ENCODE data around the gene C1QTNF8.

The C1QTNF8 gene

DNA sequence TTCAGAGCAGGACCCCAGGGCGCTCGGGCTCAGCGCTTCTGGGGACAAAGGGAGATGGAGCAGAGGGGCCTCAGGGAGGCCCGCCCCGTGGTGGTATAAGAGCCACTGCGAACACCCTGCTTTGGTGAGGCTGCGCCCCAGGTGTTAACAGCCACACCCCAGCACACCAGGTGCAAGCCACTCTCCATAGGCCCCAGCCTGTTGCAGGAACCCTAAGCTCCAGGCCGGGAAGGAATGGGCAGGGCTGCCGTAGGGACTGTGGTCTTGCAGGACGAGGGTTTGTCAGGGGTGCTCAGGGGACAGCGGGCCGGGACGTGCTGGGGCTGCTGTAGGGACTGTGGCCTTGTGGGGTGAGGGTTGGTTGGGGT, 40.5 kb downstream of the C1QTNF8 start:
- DNase-seq: no peak

DNA sequence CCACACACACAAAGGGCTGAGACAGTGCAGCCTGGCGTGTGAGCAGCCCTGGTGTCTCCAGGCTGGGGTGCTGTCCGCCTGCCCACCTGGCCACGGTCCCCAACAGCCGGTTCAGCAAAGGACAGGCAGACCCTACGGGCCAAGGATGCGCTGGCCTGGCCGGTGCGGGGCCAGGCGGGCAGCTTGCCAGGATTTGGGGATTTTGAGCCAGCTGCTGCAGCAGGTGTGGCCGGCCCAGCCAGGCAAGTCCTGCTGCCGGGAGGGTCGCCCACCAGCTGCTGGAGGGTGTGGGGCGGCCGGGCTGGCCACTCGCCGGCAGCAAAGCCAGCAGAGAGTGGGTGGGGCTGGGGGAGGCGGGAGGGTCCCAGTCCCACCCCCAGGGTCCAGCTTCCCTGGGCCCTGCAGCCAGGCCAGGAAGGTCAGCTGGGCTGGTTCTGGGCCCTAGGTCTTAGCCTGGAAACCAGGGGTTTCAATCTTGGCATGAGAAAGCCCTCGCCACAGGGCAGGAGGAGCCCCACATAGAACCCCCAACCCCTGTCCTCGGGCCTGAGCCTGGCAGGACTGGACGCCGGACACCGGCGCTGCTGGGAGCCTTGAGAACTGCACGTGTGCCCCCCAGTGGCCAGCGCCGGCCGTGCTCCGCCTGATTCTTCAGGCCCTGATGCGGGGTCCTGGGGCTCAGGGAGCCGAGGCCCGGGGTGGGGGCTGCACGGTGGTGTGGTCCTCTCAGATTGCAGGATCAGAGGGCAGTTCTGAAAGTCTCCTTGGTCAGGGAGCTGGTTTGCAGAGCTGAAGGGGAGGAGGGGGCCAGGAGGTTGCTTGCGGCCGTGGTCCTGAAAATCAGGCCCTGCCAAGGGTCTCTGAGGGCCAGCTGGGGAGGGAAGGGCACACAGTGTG, 41.1 kb downstream of the C1QTNF8 start:
- DNase-seq: peak; percentile 11 to 52

DNA sequence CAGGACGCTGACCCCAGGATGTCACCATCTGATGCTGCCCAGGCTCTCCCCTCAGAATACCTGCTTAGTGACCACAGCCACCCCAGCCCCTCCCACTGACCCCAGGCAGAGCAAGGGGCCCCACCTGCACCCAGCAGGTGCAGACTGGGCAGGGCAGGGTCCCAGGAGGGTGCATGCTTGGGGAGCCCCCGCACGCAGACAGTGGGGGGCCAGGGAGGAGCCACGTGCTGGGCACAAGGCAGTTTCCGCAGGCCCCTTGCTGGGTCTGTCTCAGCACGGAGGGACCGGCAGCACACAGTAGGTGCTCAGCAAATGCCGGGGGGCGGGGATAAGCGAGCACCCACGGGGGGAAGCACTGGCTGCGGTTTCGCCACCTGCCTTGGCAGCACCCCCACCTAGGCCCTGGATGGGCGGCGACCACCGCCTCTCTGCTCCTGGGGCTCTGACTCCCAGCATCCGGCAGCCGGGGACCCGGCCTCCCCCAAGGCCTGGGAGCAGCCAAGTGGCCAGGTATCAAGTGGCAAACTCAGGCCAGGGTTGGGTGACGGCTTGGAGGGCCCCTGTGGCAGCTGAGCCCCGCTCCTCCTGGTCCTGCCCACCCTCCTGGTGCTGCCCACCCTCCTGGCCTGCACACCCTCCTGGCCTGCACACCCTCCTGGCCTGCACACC, 42.2 kb downstream of the C1QTNF8 start:
- DNase-seq: no peak

DNA sequence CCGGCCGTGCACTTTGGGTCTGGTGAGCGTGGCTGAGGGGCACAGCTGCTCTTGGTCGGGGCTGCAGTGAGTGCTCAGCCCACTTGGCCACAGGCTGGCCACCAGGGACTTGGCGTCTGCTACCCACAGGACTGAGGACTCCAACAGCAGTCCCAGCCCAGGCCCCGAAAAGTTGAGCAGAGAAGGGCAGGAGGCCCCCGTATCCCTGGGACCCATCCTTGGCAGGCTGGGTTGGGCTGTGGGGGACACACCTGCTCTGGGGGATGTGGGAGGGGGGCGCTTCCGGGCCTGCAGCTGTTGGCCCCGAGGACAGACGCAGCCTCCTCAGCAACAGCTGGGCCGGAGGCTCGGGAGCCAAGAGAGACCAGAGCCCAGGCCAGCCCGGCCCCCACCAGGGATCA, 42.9 kb downstream of the C1QTNF8 start:
- no peak for DNase-seq

DNA sequence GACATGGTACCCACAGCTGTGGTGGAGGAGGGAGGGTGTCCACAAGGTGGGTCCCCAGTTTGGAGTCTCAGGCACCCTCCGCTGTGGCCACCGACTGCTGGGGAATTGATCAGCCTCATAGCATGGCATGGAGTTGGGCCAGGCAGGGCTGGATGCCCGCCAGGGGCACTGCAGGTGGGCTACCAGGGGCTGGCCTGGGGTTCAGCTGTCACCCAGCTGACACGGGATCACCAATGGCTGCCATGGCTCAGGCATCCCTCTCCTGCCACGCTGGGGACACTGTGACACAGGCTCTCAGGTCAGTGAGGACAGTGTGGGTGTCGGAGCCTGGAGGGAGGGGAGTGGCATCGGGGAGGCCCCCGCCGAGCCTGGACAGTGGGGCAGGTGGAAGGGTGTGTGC, 43.3 kb downstream of the C1QTNF8 start:
- no peak for DNase-seq

DNA sequence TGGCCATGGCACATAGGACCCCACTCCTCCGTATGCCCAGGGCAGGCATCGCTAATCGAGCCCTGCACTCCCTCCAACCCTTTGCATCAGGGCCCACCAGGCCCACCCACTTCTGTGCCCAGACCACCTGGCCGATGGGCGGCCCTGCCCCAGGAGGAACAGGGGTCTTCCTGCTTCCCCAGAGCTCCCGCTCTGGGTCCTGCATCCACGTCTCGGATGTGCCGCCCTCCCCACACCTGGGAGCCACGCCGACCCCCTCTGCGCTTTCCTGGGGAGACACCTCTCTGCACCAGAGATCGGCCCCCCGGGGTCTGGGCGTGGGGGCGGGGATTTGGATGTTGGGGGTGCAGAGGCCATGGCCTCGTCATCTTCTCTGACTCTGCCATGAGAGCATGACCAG, 44.6 kb downstream of the C1QTNF8 start:
- DNase-seq: no peak

DNA sequence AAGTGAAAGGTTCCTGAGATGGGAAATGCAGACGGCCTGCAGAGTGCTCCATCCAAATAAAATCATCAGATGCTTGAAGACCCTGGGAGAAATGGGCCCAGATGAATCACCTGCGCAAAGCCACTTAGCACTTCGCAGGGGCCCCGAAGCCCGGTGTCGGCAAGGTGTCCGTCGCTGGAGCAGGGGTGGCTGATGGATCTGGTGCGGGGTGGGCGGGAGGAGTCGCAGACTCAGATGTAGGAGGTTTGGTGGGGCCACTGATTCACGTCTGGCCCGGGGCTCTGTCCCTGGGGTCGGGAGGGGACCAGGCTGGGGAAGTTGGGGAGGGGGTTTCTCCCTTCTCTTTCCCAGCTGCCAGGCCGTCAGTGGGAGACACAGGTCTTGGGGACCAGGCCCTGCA, 45.1 kb downstream of the C1QTNF8 start:
- no peak for DNase-seq

DNA sequence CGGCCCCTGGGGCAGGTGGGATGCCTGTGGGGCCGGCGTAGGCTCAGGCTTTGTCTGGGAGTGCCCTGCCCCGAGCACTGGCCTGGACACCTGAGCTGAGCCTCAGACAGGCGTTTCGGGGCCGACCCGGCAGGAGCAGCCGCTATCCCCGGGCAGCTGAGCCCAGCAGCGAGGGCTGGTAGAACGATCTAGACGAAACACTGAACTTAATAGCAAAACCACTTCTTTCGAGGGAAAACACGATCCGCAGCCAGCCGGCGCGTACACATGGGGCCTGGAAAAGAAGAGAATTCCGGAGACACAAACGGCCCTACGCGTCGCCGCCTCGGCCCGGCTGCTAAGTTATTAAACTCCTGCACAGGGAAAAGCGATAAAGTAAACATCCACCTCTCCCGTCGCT, 45.5 kb downstream of the C1QTNF8 start:
- no peak for DNase-seq

DNA sequence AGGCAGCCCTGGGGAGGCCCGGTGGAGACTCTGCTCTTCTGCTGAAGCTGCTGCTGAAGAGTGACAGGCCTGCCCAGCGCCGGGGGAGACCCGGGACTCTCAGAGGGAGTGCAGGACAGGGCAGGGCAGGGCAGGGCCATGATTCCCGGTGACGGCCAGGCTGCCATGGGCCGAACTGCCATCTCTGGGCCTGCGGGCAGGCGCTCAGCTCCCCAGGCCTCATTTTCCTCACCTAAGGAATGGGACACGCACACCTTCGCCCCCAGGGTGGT, 46.1 kb downstream of the C1QTNF8 start:
- DNase-seq: no peak

DNA sequence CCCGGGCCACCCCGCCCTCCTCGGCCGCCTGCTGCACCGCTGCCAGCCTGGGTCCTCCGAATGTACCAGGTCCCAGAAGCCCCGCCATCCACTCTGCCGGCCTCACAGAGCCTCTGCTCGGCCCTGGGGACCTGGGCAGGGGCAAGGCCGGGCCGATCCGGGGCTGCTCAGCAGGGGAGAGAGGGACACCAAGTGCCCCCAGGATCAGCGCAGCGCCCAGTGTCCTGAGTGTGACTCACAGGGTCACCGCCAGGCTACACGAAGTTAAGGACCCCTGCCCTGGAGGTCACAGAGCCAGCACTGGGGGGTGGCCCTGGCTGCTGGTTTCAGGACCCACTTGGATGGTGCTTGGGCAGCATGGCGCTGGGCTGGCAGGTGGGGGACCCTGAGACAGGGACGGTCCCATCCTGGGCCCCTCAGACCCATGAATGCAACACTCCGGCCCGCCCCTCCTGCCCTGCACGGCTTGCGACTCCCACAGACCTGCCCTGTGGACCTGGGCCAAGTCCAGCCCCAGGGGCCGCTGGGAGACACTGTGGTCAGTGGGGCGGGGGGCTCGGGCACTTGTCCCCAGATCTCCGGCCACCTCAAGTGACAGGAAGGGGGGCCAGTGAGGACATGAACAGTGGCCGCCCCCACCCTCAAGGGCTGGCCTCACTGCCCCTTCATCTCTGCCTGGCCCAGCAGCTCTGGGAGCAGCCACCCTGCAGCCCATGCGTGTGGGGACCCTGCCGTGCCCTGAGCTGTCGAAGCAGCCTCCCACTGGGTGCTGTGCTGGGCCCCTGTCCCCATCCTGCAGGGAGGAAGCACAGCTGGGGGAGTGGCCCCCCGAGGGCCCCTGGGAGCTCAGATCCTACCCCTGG, 46.7 kb downstream of the C1QTNF8 start:
- no peak for DNase-seq

DNA sequence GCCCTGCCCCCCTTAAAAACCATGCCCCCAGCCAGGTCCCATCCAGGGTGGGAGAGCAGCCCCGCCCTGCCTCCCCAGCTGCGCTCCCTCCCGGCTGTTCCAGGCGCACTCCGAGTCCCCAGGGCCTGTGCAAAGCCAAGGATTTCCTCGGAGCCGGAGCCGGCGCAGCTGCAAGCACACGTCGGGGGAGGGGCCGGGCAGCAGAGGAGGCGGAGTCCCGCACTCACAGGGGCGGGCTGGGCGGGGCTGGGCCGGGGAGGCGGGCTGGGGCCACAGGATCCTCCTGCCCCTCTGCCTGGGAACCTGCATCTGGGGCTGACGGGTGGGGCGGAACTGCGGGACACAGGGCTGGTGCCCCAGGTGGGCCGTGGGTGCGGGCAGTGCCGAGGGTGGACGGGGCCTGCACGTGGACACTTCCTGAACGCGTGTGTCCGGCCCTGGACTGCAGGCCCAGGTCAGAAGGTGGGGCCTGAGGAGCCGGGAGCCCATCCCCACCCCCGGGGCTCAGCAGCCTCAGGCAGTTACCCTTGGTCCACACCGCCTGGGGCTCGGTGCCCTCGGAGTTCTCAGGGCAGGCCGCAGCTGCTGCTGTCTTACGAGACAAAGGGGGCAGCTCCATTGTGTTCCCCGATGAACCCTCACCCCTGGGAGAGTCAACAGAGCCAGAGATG, 47.5 kb downstream of the C1QTNF8 start:
- DNase-seq: no peak

DNA sequence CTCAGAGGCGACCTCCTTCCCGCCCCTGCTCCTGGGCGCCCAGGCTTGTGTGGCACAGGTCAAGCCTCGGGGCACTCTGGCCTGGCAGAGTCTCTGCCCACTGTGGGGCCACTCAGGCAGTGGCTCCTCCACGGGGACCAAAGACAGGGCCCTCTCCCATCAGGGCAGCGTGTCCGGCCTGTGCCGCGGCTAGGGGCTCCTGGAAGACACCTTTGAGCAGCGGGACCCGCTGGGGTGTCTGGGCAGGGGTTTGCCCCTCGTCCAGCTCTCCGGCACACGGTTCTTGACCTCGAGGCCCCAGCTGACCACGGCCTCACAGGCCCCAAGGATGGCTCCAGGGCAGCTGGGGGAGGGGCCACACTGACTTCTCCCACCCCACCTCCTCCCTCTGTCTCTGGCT, 48.2 kb downstream of the C1QTNF8 start:
- DNase-seq: no peak

DNA sequence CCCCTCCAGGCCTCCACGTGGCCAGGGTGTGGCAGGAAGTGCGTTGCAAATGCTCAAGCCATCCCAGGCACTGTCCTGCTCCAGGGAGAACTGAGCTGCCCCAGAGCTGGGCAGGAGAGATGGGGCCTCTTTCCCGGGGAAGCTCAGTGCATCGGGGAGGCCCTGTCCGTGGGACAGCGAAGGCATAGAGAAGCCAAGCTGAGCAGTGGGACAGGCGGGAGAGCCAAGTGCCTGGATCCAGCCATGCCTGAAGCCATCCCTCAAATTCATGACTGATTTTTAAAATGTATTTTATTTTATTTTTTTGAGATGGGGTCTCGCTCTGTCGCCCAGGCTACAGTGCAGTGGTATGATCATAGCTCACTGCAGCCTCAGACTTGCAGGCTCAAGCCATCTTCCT, 48.9 kb downstream of the C1QTNF8 start:
- no peak for DNase-seq

DNA sequence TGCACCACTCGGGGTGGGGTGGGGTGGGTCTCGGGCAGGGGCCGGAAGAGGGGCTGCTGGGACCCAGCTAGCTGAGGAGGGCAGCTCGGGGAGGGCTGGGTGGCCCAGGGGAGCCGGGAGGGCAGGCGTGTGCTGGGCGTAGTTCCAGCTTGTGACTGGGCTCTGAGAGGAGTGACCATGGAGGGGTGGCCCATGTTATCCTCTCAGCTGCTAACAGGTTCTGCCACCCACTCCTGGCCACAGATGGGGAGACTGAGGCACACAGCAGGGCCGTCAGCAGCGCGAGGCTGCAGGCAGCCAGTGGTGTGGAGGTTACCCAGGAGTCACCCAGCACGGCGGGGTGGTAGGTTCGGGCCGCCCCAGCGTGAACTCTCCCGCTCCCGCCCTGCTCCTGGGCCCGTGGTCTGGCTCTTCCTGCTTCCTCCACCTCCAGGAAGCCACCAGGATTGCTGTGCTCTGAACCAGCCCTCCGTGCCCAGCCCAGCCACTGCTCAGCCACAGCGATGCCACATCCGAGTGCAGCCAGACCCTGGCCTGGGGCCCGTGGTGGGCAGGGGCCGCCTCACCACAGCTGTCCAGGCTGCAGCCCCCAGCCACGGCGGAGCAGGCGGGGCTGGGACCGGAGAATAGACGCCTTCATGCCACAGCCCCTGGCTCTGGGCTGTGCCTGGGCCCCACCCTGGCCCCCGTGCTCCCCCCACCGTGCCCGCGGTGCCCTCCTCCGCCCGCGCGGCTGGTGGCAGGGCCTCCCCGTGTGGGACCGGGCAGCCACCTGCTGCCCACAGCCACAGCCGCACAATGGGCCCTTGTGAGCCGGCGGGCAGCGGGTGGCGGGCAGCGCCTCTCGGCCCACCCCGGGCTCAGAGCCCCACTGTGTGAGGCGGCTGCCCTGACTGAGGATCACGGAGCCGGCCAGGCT, 49.8 kb downstream of the C1QTNF8 start:
- no peak for DNase-seq

DNA sequence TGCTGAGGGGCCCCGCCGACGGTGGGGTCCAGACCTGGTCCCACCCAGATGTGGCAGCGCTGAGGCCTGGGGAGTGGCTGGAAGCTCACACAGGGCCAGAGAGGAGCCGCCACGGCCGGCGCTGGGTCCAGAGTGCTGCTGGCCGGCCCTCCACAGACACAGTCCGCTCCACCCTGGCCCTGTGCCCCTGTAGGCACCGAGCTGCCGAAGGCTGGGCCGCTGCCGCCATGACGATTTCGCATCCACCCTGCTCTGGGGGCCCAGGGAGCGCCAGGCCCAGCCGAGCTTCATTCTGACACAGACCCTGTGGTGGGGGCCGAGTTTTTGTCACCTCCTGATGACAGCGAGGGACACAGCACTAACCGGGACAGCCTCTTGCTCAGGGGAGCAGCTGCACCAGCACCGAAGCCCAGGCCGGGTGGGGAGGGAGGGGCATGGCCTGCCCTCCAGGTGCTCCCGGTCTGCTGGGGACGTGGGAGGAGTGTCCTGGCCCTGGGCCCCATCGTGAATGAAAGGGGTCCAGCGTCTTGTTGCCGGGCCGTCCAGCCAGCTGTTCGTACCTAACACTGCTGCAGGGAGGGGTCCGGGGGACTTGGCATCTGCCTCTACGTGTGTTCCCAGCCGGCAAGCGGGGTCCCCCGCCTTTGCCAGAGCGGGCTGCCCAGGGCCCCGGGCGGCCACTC, 50.6 kb downstream of the C1QTNF8 start:
- no peak for DNase-seq

DNA sequence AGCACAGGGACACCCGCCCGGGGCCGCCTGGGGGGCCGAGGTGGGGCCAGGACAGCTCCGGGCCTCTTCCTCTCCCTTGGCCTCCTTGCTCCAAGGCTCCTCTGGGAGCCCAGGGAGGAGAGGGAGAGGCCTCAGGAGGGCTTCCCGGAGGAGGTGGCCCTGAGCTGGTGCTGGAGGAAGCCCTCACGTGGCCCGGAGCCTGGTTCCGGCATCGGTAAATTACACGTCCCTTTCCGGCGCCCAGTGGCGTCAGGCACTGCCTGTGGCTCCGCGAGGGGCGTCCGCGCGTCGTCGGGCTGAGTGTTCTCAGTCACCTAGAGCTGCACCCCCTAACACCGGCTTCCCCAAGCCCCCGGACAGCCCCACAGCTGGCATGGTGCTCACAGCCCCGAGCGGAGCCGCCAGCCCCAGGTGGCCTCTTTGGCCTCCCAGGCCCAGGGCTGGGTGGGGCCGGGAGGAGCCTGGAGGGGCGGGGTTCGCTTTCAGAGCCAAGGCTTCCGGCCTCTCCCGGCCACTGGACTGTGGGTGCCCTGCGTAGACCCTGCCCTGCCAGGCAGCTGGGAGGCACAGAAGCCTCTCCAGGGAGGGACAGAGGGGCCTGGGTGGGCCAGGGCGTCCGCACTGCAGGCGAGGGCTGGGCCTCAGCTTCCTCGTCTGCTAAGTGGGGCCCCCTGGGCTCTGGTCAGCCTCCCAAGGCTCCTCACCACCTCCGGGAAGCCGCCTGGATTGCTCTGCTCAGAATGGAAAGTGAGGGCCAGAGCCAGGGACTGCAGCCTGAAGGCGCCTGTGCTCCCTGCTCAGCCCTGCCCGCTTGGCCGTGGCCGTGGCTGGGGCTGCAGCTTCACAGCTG, 51.4 kb downstream of the C1QTNF8 start:
- DNase-seq: no peak

DNA sequence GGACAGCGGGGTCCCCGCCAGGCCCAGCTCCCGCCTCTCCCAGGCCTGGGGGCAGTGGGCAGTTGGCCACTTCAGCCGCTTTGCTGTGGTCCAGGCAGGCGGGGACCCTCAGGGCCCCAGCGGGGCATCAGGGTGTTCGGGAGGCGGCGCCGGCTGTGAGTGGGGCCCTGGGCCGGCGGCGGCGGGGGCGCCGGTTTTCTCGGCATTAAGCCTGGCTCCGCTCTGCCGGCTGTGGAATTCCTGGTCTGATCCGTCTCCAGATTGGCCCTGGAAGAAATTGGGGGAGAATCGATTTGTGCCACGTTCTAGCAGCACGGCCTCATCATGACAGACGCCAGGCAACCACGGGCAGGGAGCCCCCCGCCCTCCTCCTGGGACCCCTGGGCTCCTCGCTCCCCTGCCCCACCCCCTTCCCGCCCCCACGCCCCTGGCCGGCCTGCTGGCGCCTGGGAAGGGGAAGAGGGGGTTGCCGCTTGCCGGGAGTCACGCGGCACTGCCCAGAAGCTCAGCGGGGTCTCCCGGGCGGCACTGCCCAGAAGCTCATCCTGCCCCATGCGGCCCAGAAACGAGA, 52.1 kb downstream of the C1QTNF8 start:
- DNase-seq: no peak

DNA sequence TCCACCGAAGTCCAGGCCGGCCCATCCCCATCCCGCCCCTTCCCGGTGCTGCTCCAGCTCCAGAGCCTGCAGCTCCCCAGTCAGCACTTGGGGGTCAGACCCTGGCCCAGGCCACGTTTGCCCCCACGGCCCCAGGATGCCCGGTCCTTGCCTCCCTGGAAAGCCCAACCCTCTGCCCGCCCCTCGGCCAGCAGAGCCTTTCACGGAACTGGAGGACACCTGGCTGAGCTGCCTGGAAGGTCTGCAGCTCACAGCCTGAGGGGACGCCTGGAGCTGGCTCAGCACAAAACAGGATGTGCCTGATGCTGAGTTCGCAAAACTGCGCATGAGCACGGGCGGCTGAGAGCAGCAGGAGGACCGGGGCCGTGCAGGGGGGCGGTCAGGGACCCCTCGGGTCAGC, 53.2 kb downstream of the C1QTNF8 start:
- no peak for DNase-seq

DNA sequence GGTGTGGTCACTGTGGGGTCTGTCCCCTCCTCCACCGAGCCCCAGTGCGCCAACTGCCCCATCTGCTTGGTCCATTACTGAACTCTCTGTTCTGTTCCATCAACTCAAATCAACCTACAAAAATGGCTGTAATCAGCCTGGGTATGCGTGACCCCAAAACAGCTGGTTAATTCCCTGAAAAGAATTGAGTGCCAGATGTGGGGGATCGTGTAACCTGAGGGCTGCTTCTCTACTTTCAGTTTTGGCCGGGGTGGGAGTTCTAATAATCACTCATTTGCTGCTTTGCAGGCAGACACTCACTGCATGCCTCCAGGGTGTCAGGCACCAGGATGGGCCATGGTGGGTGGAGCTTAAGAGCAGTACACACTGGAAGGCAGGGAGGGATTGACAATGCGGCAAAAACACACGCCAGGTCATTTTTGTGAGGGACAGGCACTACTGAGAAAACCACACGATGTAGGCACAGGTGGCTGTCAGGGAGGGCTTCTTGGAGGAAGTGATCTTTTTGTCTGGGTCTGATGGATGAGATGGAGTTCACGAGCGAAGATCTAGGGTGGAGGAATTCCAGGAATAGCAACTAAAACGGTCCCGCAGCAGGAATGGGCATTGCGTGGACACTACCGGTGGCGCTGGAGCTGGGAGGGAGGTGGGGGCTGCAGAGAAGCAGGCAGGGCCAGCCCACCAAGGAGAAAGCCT, 53.8 kb downstream of the C1QTNF8 start:
- DNase-seq: no peak

DNA sequence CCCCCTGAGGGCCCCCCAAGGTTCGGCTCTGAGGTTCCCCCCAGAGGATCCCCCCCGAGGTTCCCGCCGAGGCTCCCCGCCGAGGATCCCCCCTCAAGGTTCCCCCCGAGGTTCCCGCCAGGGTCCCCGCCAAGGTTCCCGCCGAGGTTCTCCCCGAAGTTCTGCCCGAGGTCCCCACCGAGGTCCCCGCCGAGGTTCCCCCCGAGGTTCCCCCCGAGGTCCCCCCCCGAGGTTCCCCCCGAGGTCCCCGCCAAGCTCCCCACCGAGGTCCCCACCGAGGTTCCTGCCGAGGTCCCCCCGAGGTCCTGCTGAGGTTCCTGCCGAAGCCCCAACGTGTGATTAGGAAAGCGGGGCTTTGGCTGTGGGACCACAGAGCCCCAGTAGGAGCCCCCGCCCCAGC, 55.7 kb downstream of the C1QTNF8 start:
- no peak for DNase-seq

Measured in stimulated activated CD4-positive, alpha-beta T cell treated with anti-CD3 and anti-CD28 coated beads, Interleukin-4, amount 100 ng/mL, for 4 hours (primary cell).